K562 (cell line): Measurements from ENCODE around the gene CBFA2T3. TPM values are rescaled to one million over a fixed set of nuclear protein-coding genes. Genes with fewer than 3 reads are reported as not detected.

Experiments used
- FOXA3 ChIP-seq, 2 experiments: fragments of 450-650 bp in 1 of 2; sonication (generic) in 1 of 2; formaldehyde crosslinking; IDR thresholded peaks in 1 of 2; conservative IDR thresholded peaks in 1 of 2; 2 replicates each; pipeline versions ENCODE4 v1.4.0 to v1.8.0; 2020 to 2022; ENCODE audit warnings: mild to moderate bottlenecking in 2 of 2, missing genetic modification reagents in 1 of 2
- NCOA6 ChIP-seq: fragments of 450-650 bp; IDR thresholded peaks from 2 replicates; pipeline ENCODE4 v1.6.1; 2017; ENCODE audit warnings: mild to moderate bottlenecking
- PCBP1 ChIP-seq: fragments of 200-400 bp; formaldehyde crosslinking; IDR thresholded peaks from 2 replicates; pipeline ENCODE4 v1.6.1; 2018; ENCODE audit warnings: mild to moderate bottlenecking, low read depth, low read length; ENCODE audit not compliant: poor library complexity, severe bottlenecking
- STAT5A ChIP-seq: IDR thresholded peaks from 2 replicates; pipeline ENCODE4 v1.6.1; 2012; ENCODE audit warnings: low read length, inconsistent platforms, borderline replicate concordance
- SUPT5H ChIP-seq: fragments of 450-650 bp; IDR thresholded peaks from 2 replicates; pipeline ENCODE4 v1.6.1; 2016
- ZNF41 ChIP-seq: fragments of 250-450 bp; sonication (Bioruptor Pico); conservative IDR thresholded peaks from 2 replicates; pipeline ENCODE4 v1.4.0; 2020; ENCODE audit warnings: mild to moderate bottlenecking
- ZNF696 ChIP-seq: fragments of 250-450 bp; sonication (Bioruptor Pico); conservative IDR thresholded peaks from 2 replicates; pipeline ENCODE4 v1.4.0; 2020; ENCODE audit warnings: mild to moderate bottlenecking, moderate library complexity
- polyA plus RNA-seq, 8 experiments: library from polyadenylated mRNA; depleted of rRNA in 4 of 8; stranded (reverse) in 5 of 8; unstranded in 3 of 8; fragments of >200 nt; fragmentation: Nextera tagmentation in 2 of 8; fragmentation: Illumina TruSeq in 1 of 8; extraction: Ambion mirVana in 2 of 8; extraction: Trizol in 1 of 8; gene quantifications; 2 replicates each; pipeline versions ENCODE4 v1.2.1 to v1.2.3, GENCODE V29; 2011 to 2014; ENCODE audit warnings: inconsistent platforms in 1 of 8, missing spikeins in 1 of 8
- total RNA-seq, 7 experiments: library from RNA; depleted of rRNA in 6 of 7; stranded (reverse); fragments of >200 nt in 6 of 7; fragmentation: Illumina TruSeq in 2 of 7; extraction: Trizol in 2 of 7; gene quantifications; 2 replicates each; pipeline versions ENCODE4 v1.2.1 to v1.2.3, GENCODE V29; 2011 to 2021; ENCODE audit warnings: low replicate concordance in 1 of 7
- TF ChIP-seq, protein P1 (sequence below): fragments of 200-800 bp; sonication (Bioruptor generic); IDR thresholded peaks from 2 replicates; pipeline ENCODE4 v1.6.1; 2017; ENCODE audit warnings: missing genetic modification characterization, missing compliant biosample characterization
- TF ChIP-seq, protein P2 (sequence below): IDR thresholded peaks from 3 replicates; pipeline ENCODE4 v1.6.1; 2011; ENCODE audit warnings: borderline replicate concordance, mild to moderate bottlenecking, moderate library complexity; ENCODE audit not compliant: insufficient read length; ENCODE audit errors: extremely low read depth
- TF ChIP-seq, protein P3 (sequence below): fragments of 450-650 bp; IDR thresholded peaks from 2 replicates; pipeline ENCODE4 v1.6.1; 2016
- TF ChIP-seq, protein P4 (sequence below): fragments of 450-650 bp; IDR thresholded peaks from 2 replicates; pipeline ENCODE4 v1.6.1; 2016; ENCODE audit warnings: antibody characterized with exemption
- TF ChIP-seq, protein P5 (sequence below), 2 experiments: fragments of 450-650 bp; IDR thresholded peaks; 2 replicates each; pipeline ENCODE4 v1.6.1; 2018; ENCODE audit warnings: mild to moderate bottlenecking in 2 of 2, low read depth in 1 of 2; ENCODE audit not compliant: partially characterized antibody in 2 of 2
- TF ChIP-seq, protein P6 (sequence below): fragments of 450-650 bp; formaldehyde crosslinking; IDR thresholded peaks from 2 replicates; pipeline ENCODE4 v1.4.0; 2022; ENCODE audit warnings: missing genetic modification characterization

Gene CBFA2T3
- total and polyA plus RNA-seq, 9 of the 15 experiments (the other 6 are each of a cell fraction or from before 2014, with no cell fraction given): 2.3 to 145 (median 6.7) TPM

DNA sequence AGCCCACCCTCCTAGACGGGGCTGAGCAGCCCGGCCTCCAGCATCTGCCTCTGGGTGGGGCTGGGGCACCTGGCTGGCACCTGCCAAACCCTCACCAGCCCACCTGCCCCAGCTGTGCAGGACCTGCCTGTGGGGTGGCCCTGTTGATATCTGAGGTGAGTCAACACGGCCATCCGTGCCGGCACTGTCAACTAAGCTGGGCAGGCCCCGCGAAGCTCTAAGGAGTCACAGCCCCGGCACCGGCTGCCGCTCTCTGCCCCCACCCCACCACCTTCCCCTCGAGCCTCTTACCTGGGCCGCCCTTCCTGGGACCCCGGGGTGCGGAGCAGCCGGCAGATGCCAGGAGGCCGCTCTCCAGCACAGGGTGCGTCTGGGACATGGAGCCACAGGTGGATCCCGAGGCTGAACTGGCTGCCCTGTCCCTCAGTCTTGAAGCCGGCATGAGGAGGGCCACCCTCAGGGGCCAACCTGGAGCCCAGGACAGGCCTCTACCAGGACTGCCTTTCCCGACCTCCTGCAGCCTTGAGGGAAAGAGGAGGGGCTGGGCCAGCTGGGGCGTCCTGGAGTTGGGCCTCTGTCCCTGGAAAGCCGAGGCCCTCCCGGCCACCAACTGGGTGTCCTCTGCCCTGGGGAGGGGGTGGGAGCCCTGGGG lies 515 bp downstream of the CBFA2T3 start (continued):
- no peak for TF ChIP-seq PCBP1
- no peak for TF ChIP-seq FOXA3 (CRISPR knock-in tag; conservative IDR thresholded peaks at IDR 0.05 in 1 of 2, IDR thresholded peaks at IDR 0.05 in 1 of 2)
- TF ChIP-seq, protein P1, sequence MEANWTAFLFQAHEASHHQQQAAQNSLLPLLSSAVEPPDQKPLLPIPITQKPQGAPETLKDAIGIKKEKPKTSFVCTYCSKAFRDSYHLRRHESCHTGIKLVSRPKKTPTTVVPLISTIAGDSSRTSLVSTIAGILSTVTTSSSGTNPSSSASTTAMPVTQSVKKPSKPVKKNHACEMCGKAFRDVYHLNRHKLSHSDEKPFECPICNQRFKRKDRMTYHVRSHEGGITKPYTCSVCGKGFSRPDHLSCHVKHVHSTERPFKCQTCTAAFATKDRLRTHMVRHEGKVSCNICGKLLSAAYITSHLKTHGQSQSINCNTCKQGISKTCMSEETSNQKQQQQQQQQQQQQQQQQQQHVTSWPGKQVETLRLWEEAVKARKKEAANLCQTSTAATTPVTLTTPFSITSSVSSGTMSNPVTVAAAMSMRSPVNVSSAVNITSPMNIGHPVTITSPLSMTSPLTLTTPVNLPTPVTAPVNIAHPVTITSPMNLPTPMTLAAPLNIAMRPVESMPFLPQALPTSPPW (CRISPR knock-in tag): no peak
- peak; percentile 69 for TF ChIP-seq SUPT5H
- no peak for TF ChIP-seq ZNF41 (CRISPR knock-in tag)
- TF ChIP-seq, protein P2, sequence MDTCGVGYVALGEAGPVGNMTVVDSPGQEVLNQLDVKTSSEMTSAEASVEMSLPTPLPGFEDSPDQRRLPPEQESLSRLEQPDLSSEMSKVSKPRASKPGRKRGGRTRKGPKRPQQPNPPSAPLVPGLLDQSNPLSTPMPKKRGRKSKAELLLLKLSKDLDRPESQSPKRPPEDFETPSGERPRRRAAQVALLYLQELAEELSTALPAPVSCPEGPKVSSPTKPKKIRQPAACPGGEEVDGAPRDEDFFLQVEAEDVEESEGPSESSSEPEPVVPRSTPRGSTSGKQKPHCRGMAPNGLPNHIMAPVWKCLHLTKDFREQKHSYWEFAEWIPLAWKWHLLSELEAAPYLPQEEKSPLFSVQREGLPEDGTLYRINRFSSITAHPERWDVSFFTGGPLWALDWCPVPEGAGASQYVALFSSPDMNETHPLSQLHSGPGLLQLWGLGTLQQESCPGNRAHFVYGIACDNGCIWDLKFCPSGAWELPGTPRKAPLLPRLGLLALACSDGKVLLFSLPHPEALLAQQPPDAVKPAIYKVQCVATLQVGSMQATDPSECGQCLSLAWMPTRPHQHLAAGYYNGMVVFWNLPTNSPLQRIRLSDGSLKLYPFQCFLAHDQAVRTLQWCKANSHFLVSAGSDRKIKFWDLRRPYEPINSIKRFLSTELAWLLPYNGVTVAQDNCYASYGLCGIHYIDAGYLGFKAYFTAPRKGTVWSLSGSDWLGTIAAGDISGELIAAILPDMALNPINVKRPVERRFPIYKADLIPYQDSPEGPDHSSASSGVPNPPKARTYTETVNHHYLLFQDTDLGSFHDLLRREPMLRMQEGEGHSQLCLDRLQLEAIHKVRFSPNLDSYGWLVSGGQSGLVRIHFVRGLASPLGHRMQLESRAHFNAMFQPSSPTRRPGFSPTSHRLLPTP: no peak
- TF ChIP-seq, protein P3, sequence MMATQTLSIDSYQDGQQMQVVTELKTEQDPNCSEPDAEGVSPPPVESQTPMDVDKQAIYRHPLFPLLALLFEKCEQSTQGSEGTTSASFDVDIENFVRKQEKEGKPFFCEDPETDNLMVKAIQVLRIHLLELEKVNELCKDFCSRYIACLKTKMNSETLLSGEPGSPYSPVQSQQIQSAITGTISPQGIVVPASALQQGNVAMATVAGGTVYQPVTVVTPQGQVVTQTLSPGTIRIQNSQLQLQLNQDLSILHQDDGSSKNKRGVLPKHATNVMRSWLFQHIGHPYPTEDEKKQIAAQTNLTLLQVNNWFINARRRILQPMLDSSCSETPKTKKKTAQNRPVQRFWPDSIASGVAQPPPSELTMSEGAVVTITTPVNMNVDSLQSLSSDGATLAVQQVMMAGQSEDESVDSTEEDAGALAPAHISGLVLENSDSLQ: no peak
- TF ChIP-seq, protein P4, sequence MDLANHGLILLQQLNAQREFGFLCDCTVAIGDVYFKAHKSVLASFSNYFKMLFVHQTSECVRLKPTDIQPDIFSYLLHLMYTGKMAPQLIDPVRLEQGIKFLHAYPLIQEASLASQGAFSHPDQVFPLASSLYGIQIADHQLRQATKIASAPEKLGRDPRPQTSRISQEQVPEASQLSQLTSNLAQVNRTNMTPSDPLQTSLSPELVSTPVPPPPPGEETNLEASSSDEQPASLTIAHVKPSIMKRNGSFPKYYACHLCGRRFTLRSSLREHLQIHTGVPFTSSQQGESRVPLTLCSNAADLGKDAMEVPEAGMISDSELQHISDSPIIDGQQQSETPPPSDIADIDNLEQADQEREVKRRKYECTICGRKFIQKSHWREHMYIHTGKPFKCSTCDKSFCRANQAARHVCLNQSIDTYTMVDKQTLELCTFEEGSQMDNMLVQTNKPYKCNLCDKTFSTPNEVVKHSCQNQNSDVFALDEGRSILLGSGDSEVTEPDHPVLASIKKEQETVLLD: no peak
- TF ChIP-seq ZNF696 (CRISPR knock-in tag): no peak
- TF ChIP-seq, protein P5, sequence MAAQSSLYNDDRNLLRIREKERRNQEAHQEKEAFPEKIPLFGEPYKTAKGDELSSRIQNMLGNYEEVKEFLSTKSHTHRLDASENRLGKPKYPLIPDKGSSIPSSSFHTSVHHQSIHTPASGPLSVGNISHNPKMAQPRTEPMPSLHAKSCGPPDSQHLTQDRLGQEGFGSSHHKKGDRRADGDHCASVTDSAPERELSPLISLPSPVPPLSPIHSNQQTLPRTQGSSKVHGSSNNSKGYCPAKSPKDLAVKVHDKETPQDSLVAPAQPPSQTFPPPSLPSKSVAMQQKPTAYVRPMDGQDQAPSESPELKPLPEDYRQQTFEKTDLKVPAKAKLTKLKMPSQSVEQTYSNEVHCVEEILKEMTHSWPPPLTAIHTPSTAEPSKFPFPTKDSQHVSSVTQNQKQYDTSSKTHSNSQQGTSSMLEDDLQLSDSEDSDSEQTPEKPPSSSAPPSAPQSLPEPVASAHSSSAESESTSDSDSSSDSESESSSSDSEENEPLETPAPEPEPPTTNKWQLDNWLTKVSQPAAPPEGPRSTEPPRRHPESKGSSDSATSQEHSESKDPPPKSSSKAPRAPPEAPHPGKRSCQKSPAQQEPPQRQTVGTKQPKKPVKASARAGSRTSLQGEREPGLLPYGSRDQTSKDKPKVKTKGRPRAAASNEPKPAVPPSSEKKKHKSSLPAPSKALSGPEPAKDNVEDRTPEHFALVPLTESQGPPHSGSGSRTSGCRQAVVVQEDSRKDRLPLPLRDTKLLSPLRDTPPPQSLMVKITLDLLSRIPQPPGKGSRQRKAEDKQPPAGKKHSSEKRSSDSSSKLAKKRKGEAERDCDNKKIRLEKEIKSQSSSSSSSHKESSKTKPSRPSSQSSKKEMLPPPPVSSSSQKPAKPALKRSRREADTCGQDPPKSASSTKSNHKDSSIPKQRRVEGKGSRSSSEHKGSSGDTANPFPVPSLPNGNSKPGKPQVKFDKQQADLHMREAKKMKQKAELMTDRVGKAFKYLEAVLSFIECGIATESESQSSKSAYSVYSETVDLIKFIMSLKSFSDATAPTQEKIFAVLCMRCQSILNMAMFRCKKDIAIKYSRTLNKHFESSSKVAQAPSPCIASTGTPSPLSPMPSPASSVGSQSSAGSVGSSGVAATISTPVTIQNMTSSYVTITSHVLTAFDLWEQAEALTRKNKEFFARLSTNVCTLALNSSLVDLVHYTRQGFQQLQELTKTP (IDR thresholded peaks at IDR 0.05; ENCODE audit: low read depth in 1 of 2, partially characterized antibody in 2 of 2): peak in 1 of 2 experiments; percentile 10
- TF ChIP-seq NCOA6: no peak
- no peak for TF ChIP-seq STAT5A
- TF ChIP-seq, protein P6, sequence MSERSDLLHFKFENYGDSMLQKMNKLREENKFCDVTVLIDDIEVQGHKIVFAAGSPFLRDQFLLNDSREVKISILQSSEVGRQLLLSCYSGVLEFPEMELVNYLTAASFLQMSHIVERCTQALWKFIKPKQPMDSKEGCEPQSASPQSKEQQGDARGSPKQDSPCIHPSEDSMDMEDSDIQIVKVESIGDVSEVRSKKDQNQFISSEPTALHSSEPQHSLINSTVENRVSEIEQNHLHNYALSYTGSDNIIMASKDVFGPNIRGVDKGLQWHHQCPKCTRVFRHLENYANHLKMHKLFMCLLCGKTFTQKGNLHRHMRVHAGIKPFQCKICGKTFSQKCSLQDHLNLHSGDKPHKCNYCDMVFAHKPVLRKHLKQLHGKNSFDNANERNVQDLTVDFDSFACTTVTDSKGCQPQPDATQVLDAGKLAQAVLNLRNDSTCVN (CRISPR knock-in tag): no peak
